Right lobe of liver (tissue), 4 donors: ENCODE data around the gene ZMYND8.

Experiments used
- CTCF ChIP-seq, 4 donors: fragments of 200-600 bp in 3 of 4; fragments of 450-650 bp in 1 of 4; IDR thresholded peaks; one replicate each; pipeline versions ENCODE4 v1.5.1 to v1.8.0; 2016 to 2022; ENCODE audit warnings: antibody characterized with exemption in 4 of 4, mild to moderate bottlenecking in 2 of 4
- POLR2A ChIP-seq: fragments of 450-650 bp; IDR thresholded peaks from one replicate; pipeline ENCODE4 v1.6.1; 2017; ENCODE audit warnings: antibody characterized with exemption, mild to moderate bottlenecking
- donor health status: DM: no; HTN: no; CAD: no.
- donor health status: DM: no; HTN: no; CAD: no.
- donor health status: DM: no; HTN: yes; CAD: no.

GRCh38 chr20:47295921-47296426 is 60.5 kb downstream of the ZMYND8 start:
- TF ChIP-seq CTCF (IDR thresholded peaks at IDR 0.05) (no peak), POLR2A (no peak)
